GM21447 (cell line): Measurements from ENCODE around the gene KRT15.

Experiments
- ATAC-seq: cut with Tn5 transposase; IDR thresholded peaks from one replicate; pipeline ENCODE4 v1.9.1; 2021; ENCODE audit not compliant: unreplicated experiment

The KRT15 gene

DNA sequence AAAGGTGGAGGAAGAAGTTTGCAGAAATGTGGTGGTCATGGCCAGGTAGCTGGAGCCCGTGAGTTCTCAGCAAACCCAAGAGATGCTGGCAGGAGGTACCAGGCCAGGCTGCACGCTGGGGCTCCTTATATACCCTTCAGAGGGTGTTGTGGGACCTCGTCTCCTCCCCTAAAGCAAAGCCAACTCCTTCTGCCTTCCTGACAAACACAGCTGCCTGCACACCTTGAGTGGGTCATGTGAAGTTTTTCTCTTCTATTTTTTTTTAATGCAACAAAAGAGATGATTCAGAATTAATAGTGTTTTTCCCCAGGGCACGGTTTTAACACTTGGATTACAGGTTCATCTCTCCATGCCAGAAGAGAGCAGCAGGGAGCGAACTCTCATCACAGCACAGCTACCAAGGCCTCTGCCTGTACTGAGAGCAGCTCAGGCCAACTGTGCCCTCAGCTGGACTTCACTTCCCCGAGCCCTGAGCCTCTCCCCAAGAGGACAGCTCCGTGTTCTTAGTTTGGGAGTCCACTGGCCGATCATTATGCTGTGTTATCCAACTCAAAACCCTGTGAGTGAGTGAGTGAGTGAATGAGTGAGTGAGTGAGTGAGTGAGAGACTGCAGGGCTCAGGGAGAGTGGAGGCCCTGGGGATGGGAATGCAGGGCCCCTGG is at the start of gene KRT15:
Gene KRT15 (minus strand): TSS at position 102 of the 661 bp plus-strand sequence. CDS start 63 bp downstream, at position 39.
- no peak for ATAC-seq

DNA sequence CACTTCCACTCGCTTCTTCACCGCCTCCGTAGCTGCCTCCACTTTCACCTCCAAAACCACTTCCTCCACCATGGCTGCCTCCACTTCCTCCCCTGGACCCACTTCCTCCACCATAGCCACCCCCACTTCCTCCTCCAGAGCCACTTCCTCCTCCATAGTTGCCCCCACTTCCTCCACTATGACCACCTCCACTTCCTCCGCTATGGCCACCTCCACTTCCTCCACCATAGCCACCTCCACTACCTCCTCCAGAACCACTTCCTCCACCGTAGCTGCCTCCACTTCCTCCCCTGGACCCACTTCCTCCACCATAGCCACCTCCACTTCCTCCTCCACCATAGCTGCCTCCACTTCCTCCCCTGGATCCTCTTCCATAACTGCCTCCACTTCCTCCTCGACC is 48.6 kb upstream of the KRT15 start:
- ATAC-seq, result no peak

DNA sequence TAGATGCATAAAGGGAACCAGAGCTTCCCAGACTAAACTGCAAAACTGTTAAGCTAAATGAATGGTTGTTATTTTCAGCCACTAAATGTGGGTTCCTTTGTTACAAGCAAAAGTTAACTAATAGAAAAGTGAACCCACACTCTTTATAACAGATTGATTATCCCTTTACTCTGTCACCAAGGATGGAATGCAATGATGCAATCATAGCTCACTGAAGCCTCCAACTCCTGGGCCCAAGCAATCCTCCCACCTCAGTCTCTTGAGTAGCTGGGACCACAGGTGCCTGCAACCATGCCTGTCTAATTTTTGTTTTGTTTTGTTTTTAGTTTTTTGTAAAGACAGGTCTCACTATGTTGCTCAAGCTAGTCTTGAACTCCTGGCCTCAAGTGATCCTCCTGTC is 46.6 kb upstream of the KRT15 start:
- no peak for ATAC-seq

DNA sequence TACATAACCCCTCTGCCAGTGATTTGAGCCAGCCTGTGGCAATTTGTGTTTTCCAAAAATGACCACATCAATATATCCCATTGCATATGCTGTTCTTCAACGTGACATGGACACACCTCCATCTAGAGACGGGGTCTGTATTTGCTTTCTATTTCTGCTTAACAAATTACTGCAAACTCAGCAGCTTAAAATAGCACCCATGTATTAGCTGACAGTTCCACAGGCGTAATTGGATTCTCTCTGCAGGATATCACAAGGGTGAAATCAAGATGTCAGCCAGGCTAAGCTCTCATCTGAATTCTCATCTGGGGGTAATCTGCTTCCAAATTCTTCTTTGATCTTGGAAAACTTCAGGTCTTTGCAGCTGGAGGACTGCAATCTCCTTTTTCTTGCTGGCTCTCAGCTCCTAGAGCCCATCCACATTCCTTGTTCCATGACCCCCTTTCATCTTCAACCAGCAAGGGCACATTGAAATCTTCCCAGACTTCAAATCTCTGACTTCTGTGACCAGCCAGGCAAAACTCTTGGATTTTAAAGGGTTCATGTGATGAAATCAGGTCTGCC is 45.0 kb upstream of the KRT15 start:
- no peak for ATAC-seq

DNA sequence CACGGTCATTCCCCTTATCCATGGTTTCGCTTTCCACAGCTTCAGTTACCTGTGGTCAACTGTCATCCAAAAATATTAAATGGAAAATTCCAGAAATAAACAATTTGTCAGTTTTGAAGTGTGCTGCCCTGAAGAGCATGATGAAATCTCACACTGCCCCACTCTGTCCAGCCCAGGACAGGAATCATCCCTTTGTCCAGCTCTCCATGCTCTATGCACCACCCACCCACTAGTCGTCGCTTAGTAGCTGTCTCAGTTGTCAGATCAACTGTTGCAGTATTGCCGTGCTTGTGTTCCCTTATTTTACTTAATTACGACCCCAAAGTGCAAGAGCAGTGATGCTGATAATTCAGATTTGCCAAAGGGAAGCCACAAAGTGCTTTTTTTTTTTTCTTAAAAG is 42.9 kb upstream of the KRT15 start:
- ATAC-seq, result no peak

DNA sequence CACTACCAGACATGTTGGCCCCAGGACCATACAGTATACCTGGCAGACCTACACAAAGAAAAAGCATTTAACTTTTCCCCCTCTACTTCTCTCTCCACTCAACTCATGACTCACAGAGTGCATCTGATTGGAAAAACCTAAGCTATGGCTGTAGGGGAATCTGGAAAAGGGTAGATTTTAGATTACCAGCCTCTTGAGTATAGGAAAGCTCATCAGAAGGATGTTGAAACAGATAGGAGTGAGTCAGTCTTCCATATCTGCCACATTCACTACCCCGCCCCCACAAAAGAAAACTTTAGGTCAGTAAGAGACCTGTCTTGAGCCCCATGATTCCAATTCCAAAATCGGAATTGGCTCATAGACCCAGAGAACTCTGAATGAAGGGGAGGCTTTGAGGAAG is 40.9 kb upstream of the KRT15 start:
- no peak for ATAC-seq

DNA sequence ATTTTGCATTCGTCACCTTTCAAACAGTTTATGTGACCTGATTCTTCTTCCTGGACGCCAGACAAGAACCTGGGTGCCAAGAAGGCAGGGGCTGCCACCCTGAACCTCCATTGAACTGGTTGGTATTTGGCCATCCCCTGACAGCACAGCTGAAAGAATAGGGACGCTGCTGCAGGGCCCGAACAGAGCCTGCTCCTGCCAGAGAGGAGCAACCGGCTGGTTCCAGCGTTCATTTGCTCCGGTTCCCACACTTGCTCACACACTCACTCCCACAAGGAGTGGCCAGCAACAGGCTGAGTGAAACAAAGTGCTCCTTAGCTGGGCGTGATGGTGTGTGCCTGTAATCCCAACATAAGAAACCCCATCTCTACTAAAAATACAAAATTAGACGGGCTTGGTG is 38.2 kb upstream of the KRT15 start:
- ATAC-seq, result no peak

DNA sequence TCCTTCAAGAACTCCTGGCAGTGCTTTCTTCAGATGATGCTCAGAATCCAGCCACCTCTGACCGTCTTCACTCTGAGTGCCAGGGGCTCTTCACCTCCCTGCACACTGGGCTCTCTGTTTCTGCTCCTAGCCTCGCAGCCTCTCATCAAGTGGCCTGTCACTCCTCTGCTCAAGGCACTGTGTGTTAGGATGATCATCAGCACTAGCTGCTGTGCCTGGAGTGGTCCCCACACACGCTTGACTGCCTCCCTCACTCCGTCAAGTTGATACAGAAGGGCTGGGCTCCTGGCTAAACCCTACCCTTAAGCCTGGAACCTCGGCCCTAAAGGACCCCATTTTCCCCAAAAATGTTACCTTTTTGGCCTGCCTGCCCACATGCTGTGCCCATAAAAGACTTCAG is 37.6 kb upstream of the KRT15 start:
- no peak for ATAC-seq

DNA sequence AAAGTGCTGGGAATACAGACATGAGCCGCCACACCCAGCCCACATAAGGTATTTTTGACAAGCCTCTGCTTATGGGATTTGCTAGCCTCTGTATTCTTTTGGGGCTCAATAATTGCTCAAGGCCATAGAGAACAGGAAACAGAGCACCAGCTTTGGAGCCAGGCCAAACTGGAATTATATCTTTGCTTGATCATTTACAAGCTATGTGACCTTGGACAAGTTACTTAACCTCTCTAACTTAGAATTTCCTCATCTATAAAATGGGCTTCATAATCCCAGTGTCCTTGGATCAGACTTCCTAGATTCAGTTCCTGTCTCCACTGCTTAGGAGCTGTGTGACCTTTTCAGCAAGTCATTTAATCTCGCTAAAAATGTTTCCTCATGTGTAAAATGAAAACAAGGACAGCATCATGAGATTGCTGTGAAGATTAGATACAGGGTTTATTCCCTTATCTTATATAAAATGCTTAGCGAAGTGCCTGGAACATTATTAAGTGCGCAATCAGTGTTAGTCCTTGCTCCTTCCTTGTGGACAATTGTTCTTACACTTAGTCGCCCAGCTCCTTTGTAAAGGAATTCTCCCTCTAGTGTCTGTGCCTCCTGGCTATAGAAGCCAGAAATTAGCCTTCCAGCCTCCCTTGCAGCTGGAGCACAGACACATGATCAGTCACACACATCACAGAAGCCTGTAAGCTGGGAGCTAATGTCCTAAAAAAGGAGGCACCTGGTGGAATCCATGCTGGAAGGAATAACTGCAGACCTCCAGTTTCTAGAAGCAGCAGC is 36.6 kb upstream of the KRT15 start:
- no peak for ATAC-seq

DNA sequence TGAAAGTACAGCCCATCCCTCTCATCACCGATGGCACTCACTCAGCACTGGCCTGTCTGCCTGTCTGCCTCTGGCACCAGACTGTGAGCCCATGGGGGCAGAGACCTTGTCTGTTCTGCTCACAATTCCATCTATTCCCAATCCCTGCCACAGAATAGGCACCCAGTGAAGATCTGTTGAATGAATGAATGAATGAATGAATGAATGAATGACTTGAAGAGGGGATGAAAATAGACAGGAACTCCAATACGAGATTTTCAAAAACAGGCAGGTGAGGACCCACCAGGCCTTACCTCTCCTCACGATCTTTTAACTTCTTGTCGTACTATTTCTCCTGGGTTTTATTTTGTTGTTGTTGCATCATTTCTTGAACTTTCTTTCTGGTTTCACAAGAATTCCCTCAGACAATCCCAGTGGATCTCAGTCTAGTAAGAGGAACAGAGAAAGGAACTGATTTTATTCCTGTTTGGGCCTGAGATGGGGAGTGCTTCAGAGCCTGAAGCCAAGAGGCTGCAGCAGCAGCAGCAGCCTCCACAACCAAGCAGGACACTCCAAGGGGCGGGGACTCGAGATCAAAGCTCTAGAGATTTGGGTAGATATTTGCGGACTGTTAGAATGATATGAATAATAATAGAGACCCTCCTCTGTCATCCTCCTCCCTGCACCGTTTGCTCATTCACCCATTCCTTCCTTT is 35.4 kb upstream of the KRT15 start:
- no peak for ATAC-seq

DNA sequence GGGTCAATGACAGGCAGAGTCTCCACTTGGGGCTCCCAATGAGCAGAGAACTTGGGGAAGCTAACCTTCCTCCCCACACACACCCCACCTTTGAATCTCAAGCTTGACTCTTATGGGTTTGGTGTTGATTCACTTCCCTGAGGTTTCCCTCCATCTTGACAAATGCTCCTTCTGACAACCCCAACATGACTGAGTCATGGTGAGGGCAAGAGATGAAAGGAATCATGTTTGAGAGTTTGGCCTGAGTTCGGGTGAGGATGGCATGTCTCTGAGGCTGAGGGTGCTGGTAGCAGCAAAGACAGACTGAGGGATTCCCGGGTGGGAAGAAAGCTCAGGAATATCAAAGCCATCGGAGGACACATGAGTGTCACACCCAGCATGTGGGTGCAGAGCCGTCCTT is 34.5 kb upstream of the KRT15 start:
- no peak for ATAC-seq

DNA sequence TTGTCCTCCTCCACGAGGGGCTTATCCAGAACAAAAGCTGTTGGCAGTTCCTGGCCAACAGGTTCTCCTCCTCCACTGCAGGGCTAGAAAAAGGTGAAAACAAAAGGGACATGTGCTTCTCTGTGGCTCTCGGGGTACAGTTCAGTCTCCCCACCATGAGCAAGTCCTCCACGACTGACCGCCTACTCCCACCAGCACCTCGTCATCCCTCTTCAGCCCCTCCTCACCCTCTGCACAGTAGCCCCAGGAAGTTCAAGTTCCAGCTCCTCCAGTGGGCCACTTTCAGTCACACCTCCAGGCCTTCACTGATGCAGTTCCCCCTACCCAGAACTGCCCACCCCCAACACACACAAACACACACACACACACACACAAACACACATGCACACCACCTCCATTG is 33.8 kb upstream of the KRT15 start:
- ATAC-seq, result no peak

DNA sequence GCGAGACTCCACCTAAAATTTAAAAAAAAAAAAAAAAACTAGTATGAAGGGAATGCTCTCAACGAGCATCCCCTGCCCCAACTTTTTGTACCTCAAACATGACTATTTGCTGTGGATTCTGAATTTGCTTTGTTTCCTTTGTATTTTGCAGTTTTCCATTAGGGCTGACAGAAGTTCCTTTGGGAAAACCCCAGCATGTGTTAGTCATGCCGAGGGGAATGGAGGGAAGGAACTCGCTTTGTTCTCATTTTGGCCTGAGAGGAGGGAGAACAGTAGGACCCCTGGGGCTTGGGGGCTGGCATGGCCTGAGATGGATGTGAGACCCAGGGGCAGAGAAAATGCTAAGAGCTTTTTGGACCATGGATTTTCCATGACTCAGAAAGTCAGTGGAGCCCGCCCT is 32.7 kb upstream of the KRT15 start:
- no peak for ATAC-seq

DNA sequence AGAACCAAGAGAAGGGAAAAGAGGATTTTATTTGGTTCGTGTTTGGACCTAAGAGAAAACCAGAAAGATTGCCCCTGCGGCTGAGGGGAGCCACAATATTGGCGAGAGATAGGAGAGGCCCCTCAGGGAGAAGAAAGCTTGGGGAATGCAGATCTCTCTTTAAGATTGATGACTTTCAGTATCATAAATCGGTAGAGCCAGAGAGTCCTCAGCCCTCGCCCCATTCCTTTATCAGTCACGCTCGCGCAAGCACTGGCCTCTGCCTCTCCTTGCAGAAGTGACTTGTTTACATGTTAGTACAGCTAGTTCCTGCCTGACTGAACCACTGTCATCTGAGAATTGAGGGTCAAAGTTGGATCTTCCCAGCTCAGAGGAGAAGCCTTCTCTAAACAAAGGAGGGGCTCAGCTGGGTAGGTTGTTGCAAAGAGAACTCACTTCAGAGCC is 30.9 kb upstream of the KRT15 start:
- no peak for ATAC-seq

DNA sequence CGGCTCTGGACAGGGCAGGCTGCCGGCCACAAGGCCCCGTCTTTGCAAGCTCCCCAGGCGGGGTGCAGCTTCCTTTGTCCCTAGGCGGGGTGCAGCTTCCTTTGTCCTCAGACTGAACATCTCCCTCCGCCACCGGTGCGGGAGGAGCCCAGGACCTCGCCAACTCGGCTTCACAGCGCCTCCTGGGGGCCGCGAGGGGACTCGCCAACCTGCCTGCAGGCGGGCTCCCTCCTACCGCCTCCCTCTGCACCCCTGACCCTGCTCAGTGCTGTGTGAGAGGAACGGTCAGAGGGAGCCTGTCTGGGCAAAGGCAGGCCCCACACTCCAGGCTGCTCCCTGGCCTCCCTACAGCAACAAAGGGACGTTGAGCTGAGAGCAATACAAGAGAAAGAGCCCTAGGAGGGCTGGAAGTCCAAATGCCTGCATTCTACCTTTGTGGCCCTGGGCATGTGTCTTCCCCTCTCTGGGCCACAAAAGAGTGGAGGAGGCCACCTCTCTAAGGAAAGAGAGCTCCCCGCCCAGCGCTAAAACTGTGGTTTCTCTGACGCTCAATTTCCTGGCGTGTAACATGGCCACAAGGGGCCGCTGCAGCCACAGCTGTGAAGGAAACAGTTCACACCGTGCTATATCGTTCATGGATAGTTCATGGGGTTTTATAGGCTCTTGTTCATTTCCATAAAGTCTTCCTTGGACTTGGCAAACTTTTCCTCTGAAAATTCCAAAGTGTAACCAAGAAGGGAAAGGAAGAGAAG is 30.3 kb upstream of the KRT15 start:
- no peak for ATAC-seq

DNA sequence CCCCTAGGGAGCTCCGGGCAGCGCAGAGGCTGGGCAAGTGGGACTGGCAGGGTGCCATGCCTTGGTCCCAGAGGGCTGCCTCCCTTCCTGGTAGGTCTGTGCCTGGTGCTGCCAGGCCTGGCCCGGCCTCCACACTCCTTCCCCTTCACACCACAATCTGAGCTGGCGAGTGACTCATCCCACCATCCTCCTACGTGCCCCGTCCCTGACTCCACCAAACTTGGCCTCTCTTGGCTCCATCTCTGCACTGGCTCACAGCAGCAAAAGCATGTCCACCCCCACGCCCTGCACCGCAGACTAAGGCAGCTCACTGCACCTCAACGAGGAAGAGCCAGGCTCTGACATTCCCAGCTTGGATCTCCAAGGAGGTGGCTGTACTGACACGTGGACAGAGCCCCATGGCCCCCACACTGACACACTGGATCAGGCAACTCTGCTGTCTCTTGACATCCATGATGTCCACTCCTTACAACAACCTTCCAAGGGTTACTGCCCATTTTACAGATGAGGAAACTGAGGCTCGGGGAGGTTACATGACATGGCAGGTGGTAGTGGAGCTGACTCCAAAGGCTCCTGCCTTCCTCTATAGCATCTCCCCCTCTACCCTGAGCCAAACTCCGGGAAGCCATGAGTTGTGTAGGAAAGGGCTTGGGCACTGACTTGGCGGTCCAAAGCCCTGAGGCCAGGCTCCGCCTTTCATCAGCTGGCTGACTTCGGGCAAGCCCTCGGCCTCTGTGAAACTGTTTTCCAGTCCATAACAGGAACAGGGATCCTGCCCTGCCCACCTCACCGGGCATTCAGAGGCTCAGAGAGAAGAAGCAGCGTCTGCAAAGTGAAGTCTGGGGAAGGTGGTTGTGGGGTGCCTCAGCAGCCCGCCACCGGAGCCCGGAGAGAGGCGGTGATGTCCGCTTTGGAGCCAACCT is 29.5 kb upstream of the KRT15 start:
- ATAC-seq, result no peak

DNA sequence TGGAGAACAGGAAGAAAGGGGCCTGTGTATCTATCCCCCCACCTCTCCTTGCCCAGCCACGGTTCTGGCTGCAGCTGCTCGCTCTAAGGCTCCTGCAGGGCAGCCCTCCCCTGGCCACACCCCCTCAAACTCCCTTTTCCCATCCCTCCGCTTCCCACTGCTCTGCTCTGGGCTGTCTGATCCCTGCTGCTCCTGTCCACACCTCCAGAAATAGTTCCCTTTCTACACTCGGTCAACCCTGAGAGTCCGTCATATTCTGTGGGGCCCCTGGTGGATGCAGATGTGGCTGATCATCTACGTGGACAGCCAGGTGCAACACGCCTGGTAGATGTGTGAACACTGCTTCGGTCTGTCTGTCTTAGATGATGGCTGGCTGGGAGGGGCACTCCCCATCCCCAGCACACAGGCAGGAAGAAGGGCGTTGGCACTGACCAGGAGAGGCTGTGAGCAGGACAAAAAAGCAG is 28.7 kb upstream of the KRT15 start:
- ATAC-seq, result no peak

DNA sequence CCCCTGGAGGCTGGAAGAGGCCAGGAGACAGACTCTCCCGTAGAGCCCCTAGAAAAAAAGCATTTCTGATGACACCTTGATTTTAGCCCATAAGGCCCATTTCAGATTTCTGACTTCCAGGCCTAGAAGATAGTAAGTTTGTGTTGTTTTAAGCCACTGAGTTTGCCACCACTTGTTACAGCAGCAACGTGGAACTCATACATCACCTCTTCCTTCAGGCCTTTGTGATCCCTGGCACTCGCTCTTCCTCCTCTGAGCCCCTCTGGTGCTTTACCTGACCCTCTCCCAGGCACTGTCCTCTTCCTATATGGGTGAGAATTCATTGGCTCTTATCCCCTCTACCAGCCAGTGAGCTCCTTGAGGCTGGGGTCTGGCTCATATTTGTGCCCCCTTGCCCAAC is 28.1 kb upstream of the KRT15 start:
- ATAC-seq, result no peak

DNA sequence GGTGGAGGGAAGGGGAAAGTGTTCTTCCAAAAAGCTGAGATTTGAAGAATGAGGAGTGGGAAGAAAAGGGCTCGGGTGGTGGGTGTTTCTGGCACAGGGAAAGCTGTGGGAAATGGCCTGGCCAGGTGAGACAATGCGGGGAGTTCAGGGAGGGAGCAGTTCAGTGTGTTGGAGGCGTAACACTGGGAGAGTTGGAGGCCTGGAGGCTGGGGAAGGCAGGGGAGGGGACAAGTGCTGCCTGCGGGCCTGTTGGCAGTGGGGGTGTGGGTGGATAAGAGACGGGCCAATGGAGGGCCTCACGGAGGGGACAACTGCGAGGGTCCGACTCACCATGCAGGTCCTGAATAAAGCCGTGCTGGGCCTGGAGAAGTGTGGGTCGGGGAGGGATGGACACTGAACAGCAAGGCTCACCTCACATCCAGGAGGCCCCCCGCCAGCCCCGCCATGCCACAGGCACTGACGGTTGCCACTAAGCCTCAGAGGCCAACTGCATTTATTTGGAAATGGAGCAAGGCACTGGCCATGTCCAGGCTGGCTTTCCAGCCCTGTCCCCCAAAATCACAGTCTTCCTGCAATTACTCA is 27.2 kb upstream of the KRT15 start:
- no peak for ATAC-seq

DNA sequence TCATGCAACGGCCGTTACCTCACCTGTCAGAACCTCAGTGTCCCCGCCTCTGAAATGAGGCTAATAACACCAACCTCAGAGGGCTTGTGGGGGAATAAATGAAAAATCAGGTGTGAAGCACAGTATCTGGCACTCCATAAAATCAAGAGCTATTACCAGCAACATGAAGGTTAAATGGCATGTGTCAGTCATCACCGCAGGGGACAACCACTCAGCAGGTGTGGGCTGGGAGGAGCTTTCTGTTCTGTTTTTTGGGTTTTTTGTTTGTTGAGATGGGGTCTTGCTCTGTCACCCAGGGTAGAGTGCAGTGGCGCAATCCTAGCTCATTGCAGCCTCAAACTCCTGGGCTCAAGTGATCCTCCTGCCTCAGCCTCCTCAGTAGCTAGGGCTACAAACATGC is 26.2 kb upstream of the KRT15 start:
- no peak for ATAC-seq
